HG02981 (cell line): Measurements from ENCODE around the gene EFNA3.

Experiments
- ATAC-seq: cut with Tn5 transposase; IDR thresholded peaks from one replicate; pipeline ENCODE4 v1.9.1; 2021; ENCODE audit warnings: mild to moderate bottlenecking, moderate library complexity; ENCODE audit not compliant: unreplicated experiment

The EFNA3 gene

GRCh38 chr1:155066777-155067176, 11.9 kb upstream of the EFNA3 start:
- no peak for ATAC-seq

- no peak for ATAC-seq
Measured at GRCh38 chr1:155068599-155068998, 10.0 kb upstream of the EFNA3 start.

DNA sequence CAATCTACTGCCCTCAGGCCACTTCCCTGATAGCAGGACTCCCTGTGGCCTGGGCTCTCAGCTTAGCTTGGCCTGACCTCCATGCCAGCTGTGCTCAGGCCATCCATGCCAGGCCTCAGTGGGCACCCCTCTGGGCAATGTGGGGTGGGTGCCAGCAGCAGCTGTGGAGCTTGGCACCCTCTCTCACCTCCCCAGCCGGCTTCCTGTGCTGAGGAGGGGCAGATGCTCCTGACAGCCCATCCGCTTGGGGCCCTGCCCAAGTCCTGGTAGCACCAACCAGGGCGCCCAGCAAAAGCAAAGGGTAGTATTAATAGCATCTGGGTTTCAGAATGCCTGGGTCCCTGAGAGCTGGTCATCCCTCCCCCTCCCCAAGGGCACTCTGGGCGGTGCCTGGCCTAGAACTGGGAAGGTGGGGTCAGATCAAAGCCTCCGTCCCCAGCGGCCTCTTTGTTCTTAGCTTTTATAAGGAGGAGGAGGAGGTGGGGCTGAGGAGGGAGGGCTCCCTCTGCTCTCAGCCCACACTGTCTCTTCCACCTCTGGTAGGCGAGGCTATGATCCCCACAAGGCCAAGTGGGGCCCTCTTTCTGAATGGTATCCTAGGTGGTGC, 9.0 kb upstream of the EFNA3 start:
- no peak for ATAC-seq

- no peak for ATAC-seq
Measured at GRCh38 chr1:155070158-155070621, 8.4 kb upstream of the EFNA3 start.

GRCh38 chr1:155070721-155071569, 7.7 kb upstream of the EFNA3 start:
- ATAC-seq: peak; percentile 77

DNA sequence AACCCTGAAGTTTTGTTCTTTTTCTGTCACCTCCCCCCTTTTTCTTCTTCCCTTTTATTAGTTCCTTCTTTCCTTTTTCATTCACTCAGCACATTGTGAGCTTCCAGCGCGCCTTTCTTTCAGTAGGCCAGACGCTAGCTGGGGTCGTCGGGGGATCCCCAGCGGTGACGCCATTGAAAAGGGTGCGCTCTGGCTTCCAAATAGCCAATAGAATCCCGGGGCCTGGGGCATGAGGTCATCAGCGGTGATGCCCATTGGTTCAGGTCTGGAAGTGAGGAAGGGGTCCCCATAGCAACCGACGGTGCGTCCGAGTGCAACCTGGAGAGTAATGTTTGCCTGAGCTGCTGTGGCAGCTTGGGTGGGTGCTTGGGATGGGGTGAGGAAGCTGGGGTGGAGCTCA, 6.9 kb upstream of the EFNA3 start:
- ATAC-seq: no peak

DNA sequence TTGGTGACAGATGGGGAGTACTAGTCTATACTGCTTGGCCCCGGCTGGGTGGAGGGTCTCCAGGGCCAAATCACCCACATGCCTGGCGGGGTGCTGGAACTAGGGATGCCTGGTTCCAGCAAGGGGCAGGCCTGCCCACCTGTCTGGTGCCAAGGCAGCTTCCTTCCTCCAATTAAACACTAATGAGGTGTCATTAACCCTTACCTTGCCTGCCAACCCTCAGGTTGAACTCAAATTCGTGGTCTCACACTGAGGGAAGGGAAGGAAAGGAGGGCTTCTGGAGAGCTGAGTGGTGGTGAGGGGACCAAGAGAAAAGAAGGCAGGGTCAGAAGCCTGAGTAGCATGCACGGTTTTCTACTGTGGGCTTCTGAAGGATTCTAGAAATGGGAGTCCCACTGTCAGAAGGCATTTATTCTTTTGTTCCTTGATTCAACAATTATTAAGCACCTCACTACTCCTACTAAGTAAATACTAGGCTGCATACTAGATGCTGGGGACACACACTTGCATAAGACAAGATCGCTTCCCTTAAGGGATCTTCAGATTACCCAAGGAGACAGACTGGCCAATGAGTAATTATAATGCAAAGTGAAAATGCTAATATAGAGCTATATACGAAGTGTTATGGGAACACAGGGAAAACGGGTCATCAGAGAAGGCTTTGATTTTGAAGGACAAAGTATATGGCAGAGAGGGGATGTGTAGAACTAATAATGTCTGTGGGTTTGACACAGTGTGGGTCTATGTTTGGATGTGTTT, 5.9 kb upstream of the EFNA3 start:
- no peak for ATAC-seq

DNA sequence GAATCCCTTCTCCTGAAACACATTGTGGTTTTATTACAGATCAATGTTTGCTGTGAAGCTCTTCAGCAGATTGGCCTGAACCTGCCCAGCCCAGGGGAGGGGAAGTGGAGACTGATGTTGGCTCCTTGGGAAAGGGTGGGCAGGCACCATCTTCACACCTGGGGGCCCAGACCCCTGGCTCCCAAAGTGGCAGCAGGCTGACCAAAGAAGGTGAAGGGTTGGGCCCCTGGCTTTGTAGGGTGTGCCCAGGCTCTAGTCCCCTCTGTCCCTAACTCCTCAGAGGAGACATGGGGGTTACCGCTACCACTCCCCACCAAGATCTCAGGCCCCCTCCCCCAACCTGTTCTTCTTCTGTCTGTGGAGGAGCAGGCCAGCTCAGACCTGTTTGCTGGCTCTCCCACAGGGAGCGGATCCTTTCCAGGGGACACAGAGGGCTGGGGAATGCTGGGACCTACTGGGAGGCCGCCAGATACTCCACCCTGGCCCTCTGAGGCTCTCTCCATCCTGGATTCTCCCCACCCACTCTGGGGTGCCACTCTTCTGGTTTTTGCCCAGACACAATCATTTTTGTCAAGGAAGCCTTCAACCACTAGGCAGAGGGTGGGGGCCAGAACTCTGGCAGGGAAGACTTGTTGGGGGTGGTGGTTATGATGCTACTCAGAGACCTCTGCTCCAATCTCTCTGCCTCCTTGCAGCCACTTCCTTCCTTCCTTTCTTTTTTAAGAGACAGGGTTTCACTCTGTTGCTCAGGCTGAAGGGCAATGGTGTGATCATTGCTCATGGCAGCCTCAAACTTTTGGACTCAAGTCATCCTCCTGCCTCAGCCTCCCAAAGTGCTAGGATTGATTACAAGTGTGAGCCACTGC, 5.0 kb upstream of the EFNA3 start:
- ATAC-seq: no peak

GRCh38 chr1:155075535-155075934, 3.1 kb upstream of the EFNA3 start:
- ATAC-seq: no peak

DNA sequence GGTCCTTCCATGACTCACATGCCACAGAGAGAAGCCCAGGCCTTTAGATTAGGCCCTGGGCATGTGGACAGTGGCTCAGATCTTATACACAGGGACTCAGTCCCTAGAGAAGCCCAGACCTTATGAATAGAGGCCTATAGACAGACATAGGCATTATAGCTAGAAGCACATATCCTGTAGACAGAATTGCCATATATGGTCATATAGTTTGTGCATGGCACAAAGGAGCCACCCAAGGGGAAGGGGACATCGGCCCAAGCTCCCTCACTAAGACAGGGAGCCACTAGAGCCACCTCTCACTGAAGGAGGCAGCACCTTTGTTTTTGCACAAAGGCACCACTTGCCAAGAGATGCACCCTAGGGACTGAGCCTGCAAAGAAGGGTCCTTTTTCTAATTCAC, 2.3 kb upstream of the EFNA3 start:
- ATAC-seq: no peak

- no peak for ATAC-seq
Measured at GRCh38 chr1:155077346-155077745, 1.3 kb upstream of the EFNA3 start.

DNA sequence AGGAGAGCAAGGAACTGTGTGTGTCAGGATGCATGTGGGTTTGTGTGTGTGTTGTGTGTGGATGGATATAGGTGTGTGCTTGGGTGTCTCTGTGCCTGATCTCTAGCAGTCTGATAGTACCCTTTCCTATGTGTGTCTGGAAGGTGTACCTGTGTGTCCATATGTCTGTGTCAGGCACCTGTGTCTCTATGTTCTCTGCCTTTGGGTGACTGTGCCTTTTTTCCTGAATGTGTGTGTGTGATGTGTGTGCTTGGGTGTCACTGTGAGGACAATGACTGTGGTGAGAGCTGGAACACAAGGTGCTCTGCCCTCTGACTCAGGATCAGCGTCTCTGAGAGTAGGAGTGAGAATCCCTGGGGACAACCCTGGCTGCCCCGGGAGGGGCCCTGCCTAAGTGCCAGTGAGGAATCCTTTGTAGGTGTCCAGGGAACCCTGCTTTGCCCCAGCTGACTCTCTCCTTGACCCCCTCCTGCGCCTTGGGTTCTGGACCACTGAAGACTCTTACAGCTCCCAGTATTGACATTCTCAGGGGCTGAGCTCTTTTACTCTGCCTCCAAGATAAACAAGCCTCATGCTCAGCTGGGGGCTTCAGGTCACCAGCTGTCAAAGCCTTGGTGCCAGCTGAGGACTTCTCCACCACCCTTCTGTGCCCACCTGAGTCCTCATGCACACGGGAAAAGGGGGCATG, 735 bp upstream of the EFNA3 start:
- no peak for ATAC-seq

GRCh38 chr1:155079210-155079486, 511 bp downstream of the EFNA3 start:
- no peak for ATAC-seq

DNA sequence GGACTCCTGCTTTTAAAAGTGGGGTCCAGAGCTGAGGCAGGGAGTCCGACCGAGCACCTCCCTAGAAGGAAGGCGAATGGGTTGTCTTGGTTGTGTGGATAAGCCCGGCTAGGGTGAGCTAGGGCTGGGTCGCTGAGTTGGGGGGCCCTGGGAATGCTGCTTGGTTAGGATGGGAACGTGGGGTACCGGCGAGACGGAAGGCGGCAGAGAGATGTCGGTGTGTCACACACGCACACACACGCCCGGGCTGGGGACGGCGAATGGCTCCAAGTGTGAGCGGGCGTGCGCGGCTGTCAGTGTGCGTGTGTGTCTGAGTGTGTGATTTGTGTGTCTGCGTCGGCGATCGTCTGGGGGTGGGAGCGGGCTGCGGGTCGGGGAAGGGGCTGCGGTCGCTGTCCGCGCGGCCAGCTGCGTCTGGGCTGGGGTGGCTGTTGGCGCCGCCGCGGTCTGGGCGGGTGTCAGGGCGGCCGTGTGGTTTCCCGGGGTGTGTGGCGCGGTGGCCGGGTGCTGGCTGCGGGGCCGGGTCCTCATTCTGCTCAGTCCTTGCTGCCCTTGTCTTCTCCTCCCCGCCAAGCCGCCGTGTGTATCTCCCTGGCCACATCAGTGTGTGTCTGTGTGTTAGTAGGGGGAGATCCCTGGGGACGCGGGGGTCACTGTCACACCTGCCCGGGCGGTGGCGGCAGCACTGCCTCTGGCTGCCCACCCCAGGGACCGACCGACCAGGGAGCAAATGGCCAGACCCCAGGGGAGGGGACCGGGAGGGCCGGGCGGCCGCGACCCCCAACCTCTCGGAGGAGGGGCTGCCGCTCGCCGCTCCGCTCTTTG, 1.1 kb downstream of the EFNA3 start:
- ATAC-seq: no peak

- no peak for ATAC-seq
Measured at GRCh38 chr1:155080312-155081228, 1.9 kb downstream of the EFNA3 start.

DNA sequence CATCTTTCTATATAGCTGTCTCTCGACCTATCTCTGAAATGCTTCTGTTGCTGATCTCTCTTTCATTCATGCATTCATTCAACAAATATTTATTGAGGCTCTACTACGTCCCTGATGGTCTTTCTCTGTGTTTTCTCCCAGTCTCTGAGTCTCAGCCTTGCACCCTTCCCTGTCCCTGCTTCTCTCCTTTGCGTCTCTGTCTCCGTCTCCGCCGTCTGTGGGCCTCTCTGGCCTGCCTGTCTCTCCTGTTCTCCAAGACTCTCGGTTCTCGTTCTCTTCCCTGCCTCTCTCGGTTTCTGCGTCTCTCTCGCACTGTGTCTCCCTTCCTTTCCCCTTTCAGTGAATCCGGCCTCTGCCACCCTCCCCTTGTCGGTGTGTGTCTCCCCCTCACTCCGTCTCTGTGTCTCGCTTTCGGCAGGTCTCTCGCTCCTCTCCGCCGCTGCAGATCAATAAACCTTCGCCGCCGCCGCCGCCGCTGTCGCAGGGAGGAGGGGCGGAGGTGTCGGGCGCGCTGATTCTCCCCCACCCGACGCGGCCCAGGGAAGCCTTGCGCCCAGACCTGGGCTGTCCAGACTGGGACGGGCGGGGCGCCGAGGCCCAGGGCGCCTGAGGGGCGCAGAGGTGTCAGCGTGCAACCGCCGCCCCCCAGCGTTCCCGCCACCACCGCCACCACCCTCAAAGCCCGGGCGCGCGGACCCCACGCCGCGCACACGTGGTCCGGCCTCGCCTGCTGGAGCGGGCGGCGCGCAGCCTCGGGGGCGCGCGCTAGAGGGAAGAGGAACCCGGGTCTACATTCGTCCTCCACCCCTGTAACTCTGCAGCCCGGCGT, 3.0 kb downstream of the EFNA3 start:
- no peak for ATAC-seq

GRCh38 chr1:155082301-155083051, 3.8 kb downstream of the EFNA3 start:
- no peak for ATAC-seq
